MG63 (cell line): ENCODE results near the gene PRRC2A. TPM values are rescaled to one million over a fixed set of nuclear protein-coding genes. Genes with fewer than 3 reads are reported as not detected.

Source experiments
- DNase-seq: peaks from one replicate; pipeline ENCODE4 v3.0.0-alpha.2; 2020
- H3K27me3 ChIP-seq: fragments of 250-450 bp; sonication (Bioruptor Pico); 2 replicates; pipeline ENCODE4 v1.5.1; 2020; ENCODE audit warnings: mild to moderate bottlenecking, moderate library complexity
- H3K36me3 ChIP-seq: fragments of 250-450 bp; sonication (Bioruptor Pico); 2 replicates; pipeline ENCODE4 v1.5.1; 2020; ENCODE audit warnings: mild to moderate bottlenecking, moderate library complexity
- H3K4me3 ChIP-seq: fragments of 250-450 bp; sonication (Bioruptor Pico); 2 replicates; pipeline ENCODE4 v1.5.1; 2020; ENCODE audit warnings: mild to moderate bottlenecking, moderate library complexity
- H3K9me3 ChIP-seq: fragments of 250-450 bp; sonication (Bioruptor Pico); 2 replicates; pipeline ENCODE4 v1.5.1; 2020; ENCODE audit warnings: mild to moderate bottlenecking, moderate library complexity
- total RNA-seq: library from RNA; depleted of rRNA; stranded (reverse); fragments of >200 nt; shearing (Covaris generic); gene quantifications from 2 replicates; pipeline ENCODE4 v1.2.3, GENCODE V29; 2014; ENCODE audit warnings: low replicate concordance; rRNA removed

The PRRC2A gene
- 17.1 and 18.2 TPM in 2 replicates for total RNA-seq

DNA sequence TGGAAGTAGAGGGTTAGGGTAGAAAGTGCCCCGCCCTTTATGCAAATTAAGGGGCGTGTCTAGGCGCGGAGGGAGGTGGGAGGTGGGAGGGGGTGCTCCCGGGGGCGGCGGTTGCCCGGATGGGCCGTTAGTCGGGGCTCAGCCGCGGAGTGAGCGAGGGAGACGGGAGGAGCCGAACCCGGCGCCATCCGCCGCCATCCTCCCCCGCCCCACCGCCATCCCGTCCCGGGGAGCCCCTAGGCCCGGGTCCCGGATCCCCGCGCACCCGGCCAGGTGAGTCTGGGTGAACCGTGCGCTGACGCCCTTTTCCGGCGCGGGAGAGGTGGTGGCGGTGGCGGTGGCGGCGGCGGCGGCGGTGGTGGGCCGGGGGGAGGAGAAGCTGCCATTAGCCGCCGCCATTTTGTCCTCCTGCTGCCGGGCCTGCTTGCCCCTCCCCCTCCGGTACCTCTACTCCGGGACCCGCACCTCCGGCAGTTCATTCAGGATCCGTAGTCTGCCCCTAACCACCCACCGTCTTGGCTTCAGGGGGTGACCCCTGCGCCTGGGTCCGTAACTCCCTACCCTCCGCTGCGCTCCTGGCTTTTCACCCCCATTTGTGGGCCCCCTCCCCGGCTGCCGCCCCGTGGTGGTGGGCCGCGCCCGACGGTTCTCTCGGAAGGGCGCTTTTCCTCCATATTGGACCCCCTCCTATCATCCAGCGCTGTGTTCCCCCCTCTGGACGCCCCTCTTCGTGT is at the start of gene PRRC2A:
TSS of gene PRRC2A (plus strand) at position 130 of the 734 bp plus-strand sequence. CDS start 2,075 bp downstream, outside the sequence.
- Histone ChIP-seq H3K36me3 (peaks cover 43% of the 10 kb centered on the region), H3K27me3 (no peaks in the 10 kb centered on the region), H3K9me3 (no peaks in the 10 kb centered on the region), H3K4me3 (peak within 1 kb of the TSS; percentile 85)
- peak; percentile 69 for DNase-seq

DNA sequence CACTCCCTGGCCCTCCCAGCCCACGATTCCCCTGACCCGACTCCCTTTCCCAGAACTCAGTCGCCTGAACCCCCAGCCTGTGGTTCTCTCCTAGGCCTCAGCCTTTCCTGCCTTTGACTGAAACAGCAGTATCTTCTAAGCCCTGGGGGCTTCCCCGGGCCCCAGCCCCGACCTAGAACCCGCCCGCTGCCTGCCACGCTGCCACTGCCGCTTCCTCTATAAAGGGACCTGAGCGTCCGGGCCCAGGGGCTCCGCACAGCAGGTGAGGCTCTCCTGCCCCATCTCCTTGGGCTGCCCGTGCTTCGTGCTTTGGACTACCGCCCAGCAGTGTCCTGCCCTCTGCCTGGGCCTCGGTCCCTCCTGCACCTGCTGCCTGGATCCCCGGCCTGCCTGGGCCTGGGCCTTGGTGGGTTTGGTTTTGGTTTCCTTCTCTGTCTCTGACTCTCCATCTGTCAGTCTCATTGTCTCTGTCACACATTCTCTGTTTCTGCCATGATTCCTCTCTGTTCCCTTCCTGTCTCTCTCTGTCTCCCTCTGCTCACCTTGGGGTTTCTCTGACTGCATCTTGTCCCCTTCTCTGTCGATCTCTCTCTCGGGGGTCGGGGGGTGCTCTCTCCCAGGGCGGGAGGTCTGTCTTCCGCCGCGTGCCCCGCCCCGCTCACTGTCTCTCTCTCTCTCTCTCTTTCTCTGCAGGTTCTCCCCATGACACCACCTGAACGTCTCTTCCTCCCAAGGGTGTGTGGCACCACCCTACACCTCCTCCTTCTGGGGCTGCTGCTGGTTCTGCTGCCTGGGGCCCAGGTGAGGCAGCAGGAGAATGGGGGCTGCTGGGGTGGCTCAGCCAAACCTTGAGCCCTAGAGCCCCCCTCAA is 48.2 kb upstream of the PRRC2A start, which contains the start of gene LTA:
TSS of gene LTA (plus strand) at position 249 of the 871 bp plus-strand sequence. CDS start at position 703, 454 bp downstream.
- Histone ChIP-seq H3K9me3 (no peaks in the 10 kb centered on the region), H3K27me3 (no peaks in the 10 kb centered on the region), H3K4me3 (no peak within 1 kb of the TSS), H3K36me3 (no peaks in the 10 kb centered on the region)
- no peak for DNase-seq

DNA sequence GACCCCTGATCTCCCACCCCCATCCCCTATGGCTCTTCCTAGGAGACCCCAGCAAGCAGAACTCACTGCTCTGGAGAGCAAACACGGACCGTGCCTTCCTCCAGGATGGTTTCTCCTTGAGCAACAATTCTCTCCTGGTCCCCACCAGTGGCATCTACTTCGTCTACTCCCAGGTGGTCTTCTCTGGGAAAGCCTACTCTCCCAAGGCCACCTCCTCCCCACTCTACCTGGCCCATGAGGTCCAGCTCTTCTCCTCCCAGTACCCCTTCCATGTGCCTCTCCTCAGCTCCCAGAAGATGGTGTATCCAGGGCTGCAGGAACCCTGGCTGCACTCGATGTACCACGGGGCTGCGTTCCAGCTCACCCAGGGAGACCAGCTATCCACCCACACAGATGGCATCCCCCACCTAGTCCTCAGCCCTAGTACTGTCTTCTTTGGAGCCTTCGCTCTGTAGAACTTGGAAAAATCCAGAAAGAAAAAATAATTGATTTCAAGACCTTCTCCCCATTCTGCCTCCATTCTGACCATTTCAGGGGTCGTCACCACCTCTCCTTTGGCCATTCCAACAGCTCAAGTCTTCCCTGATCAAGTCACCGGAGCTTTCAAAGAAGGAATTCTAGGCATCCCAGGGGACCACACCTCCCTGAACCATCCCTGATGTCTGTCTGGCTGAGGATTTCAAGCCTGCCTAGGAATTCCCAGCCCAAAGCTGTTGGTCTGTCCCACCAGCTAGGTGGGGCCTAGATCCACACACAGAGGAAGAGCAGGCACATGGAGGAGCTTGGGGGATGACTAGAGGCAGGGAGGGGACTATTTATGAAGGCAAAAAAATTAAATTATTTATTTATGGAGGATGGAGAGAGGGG is 47.0 kb upstream of the PRRC2A start:
- Histone ChIP-seq H3K9me3 (no peaks in the 10 kb centered on the region), H3K36me3 (no peaks in the 10 kb centered on the region), H3K27me3 (no peaks in the 10 kb centered on the region), H3K4me3 (no peak overlapping the region)
- no peak for DNase-seq

DNA sequence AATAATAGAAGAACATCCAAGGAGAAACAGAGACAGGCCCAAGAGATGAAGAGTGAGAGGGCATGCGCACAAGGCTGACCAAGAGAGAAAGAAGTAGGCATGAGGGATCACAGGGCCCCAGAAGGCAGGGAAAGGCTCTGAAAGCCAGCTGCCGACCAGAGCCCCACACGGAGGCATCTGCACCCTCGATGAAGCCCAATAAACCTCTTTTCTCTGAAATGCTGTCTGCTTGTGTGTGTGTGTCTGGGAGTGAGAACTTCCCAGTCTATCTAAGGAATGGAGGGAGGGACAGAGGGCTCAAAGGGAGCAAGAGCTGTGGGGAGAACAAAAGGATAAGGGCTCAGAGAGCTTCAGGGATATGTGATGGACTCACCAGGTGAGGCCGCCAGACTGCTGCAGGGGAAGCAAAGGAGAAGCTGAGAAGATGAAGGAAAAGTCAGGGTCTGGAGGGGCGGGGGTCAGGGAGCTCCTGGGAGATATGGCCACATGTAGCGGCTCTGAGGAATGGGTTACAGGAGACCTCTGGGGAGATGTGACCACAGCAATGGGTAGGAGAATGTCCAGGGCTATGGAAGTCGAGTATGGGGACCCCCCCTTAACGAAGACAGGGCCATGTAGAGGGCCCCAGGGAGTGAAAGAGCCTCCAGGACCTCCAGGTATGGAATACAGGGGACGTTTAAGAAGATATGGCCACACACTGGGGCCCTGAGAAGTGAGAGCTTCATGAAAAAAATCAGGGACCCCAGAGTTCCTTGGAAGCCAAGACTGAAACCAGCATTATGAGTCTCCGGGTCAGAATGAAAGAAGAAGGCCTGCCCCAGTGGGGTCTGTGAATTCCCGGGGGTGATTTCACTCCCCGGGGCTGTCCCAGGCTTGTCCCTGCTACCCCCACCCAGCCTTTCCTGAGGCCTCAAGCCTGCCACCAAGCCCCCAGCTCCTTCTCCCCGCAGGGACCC is 46.1 kb upstream of the PRRC2A start:
- DNase-seq = no peak
- Histone ChIP-seq H3K36me3 (no peaks in the 10 kb centered on the region), H3K4me3 (no peak overlapping the region), H3K9me3 (no peaks in the 10 kb centered on the region), H3K27me3 (no peaks in the 10 kb centered on the region)

DNA sequence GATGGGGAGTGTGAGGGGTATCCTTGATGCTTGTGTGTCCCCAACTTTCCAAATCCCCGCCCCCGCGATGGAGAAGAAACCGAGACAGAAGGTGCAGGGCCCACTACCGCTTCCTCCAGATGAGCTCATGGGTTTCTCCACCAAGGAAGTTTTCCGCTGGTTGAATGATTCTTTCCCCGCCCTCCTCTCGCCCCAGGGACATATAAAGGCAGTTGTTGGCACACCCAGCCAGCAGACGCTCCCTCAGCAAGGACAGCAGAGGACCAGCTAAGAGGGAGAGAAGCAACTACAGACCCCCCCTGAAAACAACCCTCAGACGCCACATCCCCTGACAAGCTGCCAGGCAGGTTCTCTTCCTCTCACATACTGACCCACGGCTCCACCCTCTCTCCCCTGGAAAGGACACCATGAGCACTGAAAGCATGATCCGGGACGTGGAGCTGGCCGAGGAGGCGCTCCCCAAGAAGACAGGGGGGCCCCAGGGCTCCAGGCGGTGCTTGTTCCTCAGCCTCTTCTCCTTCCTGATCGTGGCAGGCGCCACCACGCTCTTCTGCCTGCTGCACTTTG is 45.1 kb upstream of the PRRC2A start, which contains the start of gene TNF:
TSS of gene TNF (plus strand) at position 231 of the 567 bp plus-strand sequence. CDS start at position 408, 177 bp downstream.
- Histone ChIP-seq H3K27me3 (no peaks in the 10 kb centered on the region), H3K36me3 (no peaks in the 10 kb centered on the region), H3K4me3 (no peak within 1 kb of the TSS), H3K9me3 (no peaks in the 10 kb centered on the region)
- DNase-seq = no peak

DNA sequence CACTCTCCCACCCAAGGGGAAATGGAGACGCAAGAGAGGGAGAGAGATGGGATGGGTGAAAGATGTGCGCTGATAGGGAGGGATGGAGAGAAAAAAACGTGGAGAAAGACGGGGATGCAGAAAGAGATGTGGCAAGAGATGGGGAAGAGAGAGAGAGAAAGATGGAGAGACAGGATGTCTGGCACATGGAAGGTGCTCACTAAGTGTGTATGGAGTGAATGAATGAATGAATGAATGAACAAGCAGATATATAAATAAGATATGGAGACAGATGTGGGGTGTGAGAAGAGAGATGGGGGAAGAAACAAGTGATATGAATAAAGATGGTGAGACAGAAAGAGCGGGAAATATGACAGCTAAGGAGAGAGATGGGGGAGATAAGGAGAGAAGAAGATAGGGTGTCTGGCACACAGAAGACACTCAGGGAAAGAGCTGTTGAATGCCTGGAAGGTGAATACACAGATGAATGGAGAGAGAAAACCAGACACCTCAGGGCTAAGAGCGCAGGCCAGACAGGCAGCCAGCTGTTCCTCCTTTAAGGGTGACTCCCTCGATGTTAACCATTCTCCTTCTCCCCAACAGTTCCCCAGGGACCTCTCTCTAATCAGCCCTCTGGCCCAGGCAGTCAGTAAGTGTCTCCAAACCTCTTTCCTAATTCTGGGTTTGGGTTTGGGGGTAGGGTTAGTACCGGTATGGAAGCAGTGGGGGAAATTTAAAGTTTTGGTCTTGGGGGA is 44.4 kb upstream of the PRRC2A start:
- Histone ChIP-seq H3K36me3 (no peaks in the 10 kb centered on the region), H3K9me3 (no peaks in the 10 kb centered on the region), H3K4me3 (no peak overlapping the region), H3K27me3 (no peaks in the 10 kb centered on the region)
- no peak for DNase-seq

DNA sequence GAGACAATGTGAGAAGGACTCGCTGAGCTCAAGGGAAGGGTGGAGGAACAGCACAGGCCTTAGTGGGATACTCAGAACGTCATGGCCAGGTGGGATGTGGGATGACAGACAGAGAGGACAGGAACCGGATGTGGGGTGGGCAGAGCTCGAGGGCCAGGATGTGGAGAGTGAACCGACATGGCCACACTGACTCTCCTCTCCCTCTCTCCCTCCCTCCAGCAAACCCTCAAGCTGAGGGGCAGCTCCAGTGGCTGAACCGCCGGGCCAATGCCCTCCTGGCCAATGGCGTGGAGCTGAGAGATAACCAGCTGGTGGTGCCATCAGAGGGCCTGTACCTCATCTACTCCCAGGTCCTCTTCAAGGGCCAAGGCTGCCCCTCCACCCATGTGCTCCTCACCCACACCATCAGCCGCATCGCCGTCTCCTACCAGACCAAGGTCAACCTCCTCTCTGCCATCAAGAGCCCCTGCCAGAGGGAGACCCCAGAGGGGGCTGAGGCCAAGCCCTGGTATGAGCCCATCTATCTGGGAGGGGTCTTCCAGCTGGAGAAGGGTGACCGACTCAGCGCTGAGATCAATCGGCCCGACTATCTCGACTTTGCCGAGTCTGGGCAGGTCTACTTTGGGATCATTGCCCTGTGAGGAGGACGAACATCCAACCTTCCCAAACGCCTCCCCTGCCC is 43.5 kb upstream of the PRRC2A start:
- H3K27me3 ChIP-seq = no peaks in the 10 kb centered on the region
- H3K36me3 ChIP-seq = no peaks in the 10 kb centered on the region
- DNase-seq = no peak

DNA sequence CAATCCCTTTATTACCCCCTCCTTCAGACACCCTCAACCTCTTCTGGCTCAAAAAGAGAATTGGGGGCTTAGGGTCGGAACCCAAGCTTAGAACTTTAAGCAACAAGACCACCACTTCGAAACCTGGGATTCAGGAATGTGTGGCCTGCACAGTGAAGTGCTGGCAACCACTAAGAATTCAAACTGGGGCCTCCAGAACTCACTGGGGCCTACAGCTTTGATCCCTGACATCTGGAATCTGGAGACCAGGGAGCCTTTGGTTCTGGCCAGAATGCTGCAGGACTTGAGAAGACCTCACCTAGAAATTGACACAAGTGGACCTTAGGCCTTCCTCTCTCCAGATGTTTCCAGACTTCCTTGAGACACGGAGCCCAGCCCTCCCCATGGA is 42.9 kb upstream of the PRRC2A start:
- Histone ChIP-seq H3K27me3 (no peaks in the 10 kb centered on the region), H3K36me3 (no peaks in the 10 kb centered on the region), H3K9me3 (no peaks in the 10 kb centered on the region), H3K4me3 (no peak overlapping the region)
- no peak for DNase-seq

More for the DNA sequence above, 43.5 kb upstream of the PRRC2A start:
- Histone ChIP-seq H3K9me3 (no peaks in the 10 kb centered on the region), H3K4me3 (no peak overlapping the region)

DNA sequence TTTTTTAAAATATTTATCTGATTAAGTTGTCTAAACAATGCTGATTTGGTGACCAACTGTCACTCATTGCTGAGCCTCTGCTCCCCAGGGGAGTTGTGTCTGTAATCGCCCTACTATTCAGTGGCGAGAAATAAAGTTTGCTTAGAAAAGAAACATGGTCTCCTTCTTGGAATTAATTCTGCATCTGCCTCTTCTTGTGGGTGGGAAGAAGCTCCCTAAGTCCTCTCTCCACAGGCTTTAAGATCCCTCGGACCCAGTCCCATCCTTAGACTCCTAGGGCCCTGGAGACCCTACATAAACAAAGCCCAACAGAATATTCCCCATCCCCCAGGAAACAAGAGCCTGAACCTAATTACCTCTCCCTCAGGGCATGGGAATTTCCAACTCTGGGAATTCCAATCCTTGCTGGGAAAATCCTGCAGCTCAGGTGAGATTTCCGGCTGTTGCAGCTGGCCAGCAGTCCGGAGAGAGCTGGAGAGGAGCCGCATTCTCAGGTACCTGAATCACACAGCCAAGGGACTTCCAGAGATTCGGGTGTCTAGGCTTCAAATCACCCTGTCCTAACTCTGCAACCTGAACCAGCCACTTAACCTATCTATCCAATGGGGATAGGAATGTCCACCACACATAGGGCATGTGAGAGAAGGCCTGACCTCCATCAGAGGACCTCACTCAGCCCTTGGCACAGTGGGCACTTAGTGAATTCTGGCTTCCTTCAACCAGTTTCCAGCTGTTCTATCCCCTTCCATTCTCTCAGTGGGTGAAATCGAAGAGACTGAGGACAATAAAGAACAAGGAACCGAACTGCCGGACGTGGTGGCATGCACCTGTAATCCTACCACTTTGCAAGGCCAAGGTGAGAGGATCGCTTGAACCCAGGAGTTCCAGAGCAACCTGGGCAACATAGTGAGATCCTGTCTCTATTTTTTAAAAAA is 42.1 kb upstream of the PRRC2A start:
- H3K9me3 ChIP-seq = no peaks in the 10 kb centered on the region
- DNase-seq = no peak
- H3K4me3 ChIP-seq = no peak overlapping the region
- H3K27me3 ChIP-seq = no peaks in the 10 kb centered on the region
- H3K36me3 ChIP-seq = no peaks in the 10 kb centered on the region

DNA sequence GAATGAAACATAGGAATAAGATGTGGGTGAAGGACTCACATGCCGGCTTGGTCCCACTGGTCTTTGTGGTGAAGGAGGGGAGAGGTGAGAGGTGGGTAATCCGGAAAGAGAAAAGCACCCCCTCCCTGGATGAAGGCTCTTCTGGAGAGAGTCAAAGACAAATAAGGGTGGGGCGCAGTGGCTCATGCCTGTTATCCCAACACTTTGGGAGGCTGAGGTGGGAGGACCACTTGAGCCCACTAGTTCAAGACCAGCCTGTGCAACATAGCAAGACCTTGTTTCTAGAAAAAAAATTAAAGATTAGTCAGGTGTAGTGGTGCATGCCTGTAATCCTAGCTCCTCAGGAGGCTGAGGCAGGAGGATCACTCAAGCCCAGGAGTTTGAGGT is 41.4 kb upstream of the PRRC2A start:
- H3K4me3 ChIP-seq = no peak overlapping the region
- no peak for DNase-seq
- H3K27me3 ChIP-seq = no peaks in the 10 kb centered on the region
- no peaks in the 10 kb centered on the region for H3K36me3 ChIP-seq
- no peaks in the 10 kb centered on the region for H3K9me3 ChIP-seq

DNA sequence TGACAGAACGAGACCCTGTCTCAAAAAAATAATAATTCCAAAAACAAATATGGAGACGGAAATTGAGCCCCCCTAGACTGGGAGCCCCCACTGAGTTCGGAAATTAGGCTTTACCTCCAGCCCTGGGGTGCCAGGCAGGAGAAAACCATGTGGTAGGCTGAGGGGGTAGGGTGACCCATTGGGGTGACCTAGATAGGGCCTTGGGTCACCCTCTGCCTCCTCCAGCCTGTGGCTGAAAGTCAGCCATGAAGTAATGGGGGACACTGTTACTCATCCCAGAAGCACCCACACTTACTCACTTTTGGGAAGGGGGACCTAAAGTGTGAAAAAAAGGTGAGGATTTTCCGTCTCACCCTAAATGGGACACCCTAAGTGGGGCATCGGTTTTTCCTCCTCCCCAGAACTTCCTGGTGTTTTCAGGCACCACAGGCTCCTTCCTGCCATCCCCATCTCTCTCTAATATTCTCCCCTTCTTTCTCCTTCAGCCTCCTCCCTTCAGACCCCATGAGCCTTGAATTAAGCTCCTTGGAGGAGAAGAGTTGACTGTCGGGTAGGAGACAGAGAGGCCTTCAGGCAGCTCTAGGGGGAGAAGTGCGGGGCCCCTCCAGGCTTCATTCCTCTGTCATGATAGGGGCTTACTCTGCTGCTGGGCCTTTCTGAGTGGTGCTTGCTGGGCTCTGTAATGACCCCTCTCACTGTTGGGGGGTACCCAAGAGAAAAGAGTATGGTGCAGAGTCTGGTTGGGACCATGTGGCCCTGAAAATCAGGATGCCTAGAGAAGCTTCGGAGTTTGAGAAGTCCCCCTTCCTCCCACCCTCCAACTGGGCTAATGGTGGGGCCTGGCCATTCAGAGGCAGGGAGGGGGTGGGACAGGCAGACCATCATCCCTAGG is 40.7 kb upstream of the PRRC2A start:
- no peak overlapping the region for H3K4me3 ChIP-seq
- no peaks in the 10 kb centered on the region for H3K27me3 ChIP-seq
- H3K36me3 ChIP-seq = no peaks in the 10 kb centered on the region
- H3K9me3 ChIP-seq = no peaks in the 10 kb centered on the region
- DNase-seq = no peak

DNA sequence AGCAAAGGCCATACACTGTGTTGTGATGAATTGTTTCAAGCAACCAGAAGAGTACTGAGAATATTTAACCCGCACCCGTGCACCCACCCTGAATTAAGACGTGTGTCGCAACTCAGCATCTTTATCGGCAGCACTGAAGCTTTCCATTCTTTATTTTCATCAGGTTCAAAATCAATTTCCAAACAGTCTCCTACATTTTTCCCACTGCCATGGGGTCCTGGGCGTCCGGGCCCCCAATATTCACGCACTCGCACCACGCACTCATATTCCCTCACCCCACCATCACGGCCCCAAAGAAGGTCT is 40.1 kb upstream of the PRRC2A start:
- Histone ChIP-seq H3K4me3 (peak overlapping the region; percentile 71), H3K9me3 (no peaks in the 10 kb centered on the region), H3K36me3 (no peaks in the 10 kb centered on the region), H3K27me3 (no peaks in the 10 kb centered on the region)
- DNase-seq = no peak
